ENCODE results near the gene SUPT5H.

- TF ChIP-seq, protein P1, sequence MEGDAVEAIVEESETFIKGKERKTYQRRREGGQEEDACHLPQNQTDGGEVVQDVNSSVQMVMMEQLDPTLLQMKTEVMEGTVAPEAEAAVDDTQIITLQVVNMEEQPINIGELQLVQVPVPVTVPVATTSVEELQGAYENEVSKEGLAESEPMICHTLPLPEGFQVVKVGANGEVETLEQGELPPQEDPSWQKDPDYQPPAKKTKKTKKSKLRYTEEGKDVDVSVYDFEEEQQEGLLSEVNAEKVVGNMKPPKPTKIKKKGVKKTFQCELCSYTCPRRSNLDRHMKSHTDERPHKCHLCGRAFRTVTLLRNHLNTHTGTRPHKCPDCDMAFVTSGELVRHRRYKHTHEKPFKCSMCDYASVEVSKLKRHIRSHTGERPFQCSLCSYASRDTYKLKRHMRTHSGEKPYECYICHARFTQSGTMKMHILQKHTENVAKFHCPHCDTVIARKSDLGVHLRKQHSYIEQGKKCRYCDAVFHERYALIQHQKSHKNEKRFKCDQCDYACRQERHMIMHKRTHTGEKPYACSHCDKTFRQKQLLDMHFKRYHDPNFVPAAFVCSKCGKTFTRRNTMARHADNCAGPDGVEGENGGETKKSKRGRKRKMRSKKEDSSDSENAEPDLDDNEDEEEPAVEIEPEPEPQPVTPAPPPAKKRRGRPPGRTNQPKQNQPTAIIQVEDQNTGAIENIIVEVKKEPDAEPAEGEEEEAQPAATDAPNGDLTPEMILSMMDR (IDR thresholded peaks at IDR 0.05; ENCODE audit: insufficient read depth, low read length, poor library complexity, severe bottlenecking): no peak
- no peak for TF ChIP-seq EZH2phosphoT487 (conservative IDR thresholded peaks at IDR 0.05; ENCODE audit: low read length)
These were observed 70.9 kb downstream of the SUPT5H start for GRCh38 chr19:39516270-39516669.
